K562 (cell line): Measurements from ENCODE around the gene PIP4K2A. TPM values are rescaled to one million over a fixed set of nuclear protein-coding genes. Genes with fewer than 3 reads are reported as not detected.

Experiments used
- CBFA2T3 ChIP-seq: fragments of 450-650 bp; IDR thresholded peaks from 2 replicates; pipeline ENCODE4 v1.6.1; 2017
- CC2D1A ChIP-seq: fragments of 450-650 bp; IDR thresholded peaks from 2 replicates; pipeline ENCODE4 v1.6.1; 2017; ENCODE audit warnings: mild to moderate bottlenecking
- CTBP1 ChIP-seq: fragments of 450-650 bp; IDR thresholded peaks from 2 replicates; pipeline ENCODE4 v1.6.1; 2016; ENCODE audit warnings: borderline replicate concordance
- DPF2 ChIP-seq: fragments of 450-650 bp; IDR thresholded peaks from 2 replicates; pipeline ENCODE4 v1.6.1; 2016
- ELK3 ChIP-seq: fragments of 450-650 bp; formaldehyde crosslinking; IDR thresholded peaks from 2 replicates; pipeline ENCODE4 v1.4.0; 2020; ENCODE audit warnings: mild to moderate bottlenecking
- ETS2 ChIP-seq: IDR thresholded peaks from 2 replicates; pipeline ENCODE4 v1.6.1; 2016; ENCODE audit warnings: borderline replicate concordance, missing genetic modification characterization, mild to moderate bottlenecking, moderate library complexity, missing compliant biosample characterization; ENCODE audit not compliant: poor library complexity, severe bottlenecking
- FOXP4 ChIP-seq: sonication (generic); formaldehyde crosslinking; IDR thresholded peaks from 2 replicates; pipeline ENCODE4 v1.8.0; 2022; ENCODE audit warnings: mild to moderate bottlenecking, missing genetic modification reagents, borderline replicate concordance
- HOXB6 ChIP-seq: fragments of 250-450 bp; sonication (Bioruptor Pico); IDR thresholded peaks from 2 replicates; pipeline ENCODE4 v1.5.1; 2022; ENCODE audit warnings: mild to moderate bottlenecking, borderline replicate concordance
- KAT7 ChIP-seq: sonication (generic); formaldehyde crosslinking; IDR thresholded peaks from 2 replicates; pipeline ENCODE4 v1.8.0; 2022; ENCODE audit warnings: missing genetic modification reagents, mild to moderate bottlenecking, borderline replicate concordance
- MEF2D ChIP-seq: conservative IDR thresholded peaks from 2 replicates; pipeline ENCODE4 v1.6.1; 2016; ENCODE audit warnings: low read depth, missing genetic modification characterization, missing compliant biosample characterization
- NCOR1 ChIP-seq: fragments of 450-650 bp; IDR thresholded peaks from 2 replicates; pipeline ENCODE4 v1.6.1; 2016; ENCODE audit warnings: mild to moderate bottlenecking, moderate library complexity
- RAD51 ChIP-seq: fragments of 450-650 bp; IDR thresholded peaks from 2 replicates; pipeline ENCODE4 v1.7.1; 2016; ENCODE audit warnings: low read depth, mild to moderate bottlenecking, borderline replicate concordance
- SMAD3 ChIP-seq: fragments of 450-650 bp; formaldehyde crosslinking; conservative IDR thresholded peaks from 2 replicates; pipeline ENCODE4 v1.4.0; 2020; ENCODE audit warnings: mild to moderate bottlenecking
- TAF9B ChIP-seq: fragments of 450-650 bp; IDR thresholded peaks from 2 replicates; pipeline ENCODE4 v1.6.1; 2018; ENCODE audit warnings: mild to moderate bottlenecking; ENCODE audit not compliant: partially characterized antibody
- TCF3 ChIP-seq: sonication (generic); formaldehyde crosslinking; IDR thresholded peaks from 2 replicates; pipeline ENCODE4 v1.4.0; 2020; ENCODE audit warnings: mild to moderate bottlenecking, missing genetic modification reagents
- TEAD4 ChIP-seq, 2 experiments: sonication (generic) in 1 of 2; formaldehyde crosslinking in 1 of 2; IDR thresholded peaks; 2 replicates each; pipeline versions ENCODE4 v1.6.1 to v1.8.0; 2012 to 2022; ENCODE audit warnings: borderline replicate concordance in 1 of 2, inconsistent platforms in 1 of 2, low read length in 1 of 2, mild to moderate bottlenecking in 1 of 2, missing genetic modification reagents in 1 of 2
- TOE1 ChIP-seq, 2 experiments: fragments of 450-650 bp in 1 of 2; sonication (generic) in 1 of 2; formaldehyde crosslinking in 1 of 2; IDR thresholded peaks; 2 replicates each; pipeline versions ENCODE4 v1.7.1 to v1.8.0; 2016 to 2022; ENCODE audit warnings: borderline replicate concordance in 2 of 2, mild to moderate bottlenecking in 2 of 2, antibody characterized with exemption in 1 of 2, inconsistent platforms in 1 of 2, low read depth in 1 of 2, missing genetic modification reagents in 1 of 2, moderate library complexity in 1 of 2
- ZBTB11 ChIP-seq, 3 experiments: fragments of 200-800 bp in 1 of 3; fragments of 250-450 bp in 1 of 3; fragments of 450-650 bp in 1 of 3; sonication (Bioruptor Pico) in 1 of 3; sonication (Bioruptor generic) in 1 of 3; formaldehyde crosslinking in 1 of 3; IDR thresholded peaks; 2 replicates each; pipeline versions ENCODE4 v1.6.1 to v1.8.0; 2016 to 2022; ENCODE audit warnings: mild to moderate bottlenecking in 2 of 3, missing genetic modification characterization in 2 of 3, missing compliant biosample characterization in 1 of 3, moderate library complexity in 1 of 3
- ZFP36 ChIP-seq: fragments of 150-350 bp; IDR thresholded peaks from 2 replicates; pipeline ENCODE4 v1.6.1; 2018; ENCODE audit warnings: low read length, low read depth; ENCODE audit not compliant: partially characterized antibody
- polyA plus RNA-seq, 8 experiments: library from polyadenylated mRNA; depleted of rRNA in 4 of 8; stranded (reverse) in 5 of 8; unstranded in 3 of 8; fragments of >200 nt; fragmentation: Nextera tagmentation in 2 of 8; fragmentation: Illumina TruSeq in 1 of 8; extraction: Ambion mirVana in 2 of 8; extraction: Trizol in 1 of 8; gene quantifications; 2 replicates each; pipeline versions ENCODE4 v1.2.1 to v1.2.3, GENCODE V29; 2011 to 2014; ENCODE audit warnings: inconsistent platforms in 1 of 8, missing spikeins in 1 of 8
- total RNA-seq, 7 experiments: library from RNA; depleted of rRNA in 6 of 7; stranded (reverse); fragments of >200 nt in 6 of 7; fragmentation: Illumina TruSeq in 2 of 7; extraction: Trizol in 2 of 7; gene quantifications; 2 replicates each; pipeline versions ENCODE4 v1.2.1 to v1.2.3, GENCODE V29; 2011 to 2021; ENCODE audit warnings: low replicate concordance in 1 of 7
- TF ChIP-seq, protein P1 (sequence below): fragments of 450-650 bp; formaldehyde crosslinking; IDR thresholded peaks from 2 replicates; pipeline ENCODE4 v1.4.0; 2022; ENCODE audit warnings: missing genetic modification characterization

PIP4K2A gene
- total and polyA plus RNA-seq, 9 of the 15 experiments (the other 6 are each of a cell fraction or from before 2014, with no cell fraction given) = 35.6 to 117 (median 71.9) TPM

DNA sequence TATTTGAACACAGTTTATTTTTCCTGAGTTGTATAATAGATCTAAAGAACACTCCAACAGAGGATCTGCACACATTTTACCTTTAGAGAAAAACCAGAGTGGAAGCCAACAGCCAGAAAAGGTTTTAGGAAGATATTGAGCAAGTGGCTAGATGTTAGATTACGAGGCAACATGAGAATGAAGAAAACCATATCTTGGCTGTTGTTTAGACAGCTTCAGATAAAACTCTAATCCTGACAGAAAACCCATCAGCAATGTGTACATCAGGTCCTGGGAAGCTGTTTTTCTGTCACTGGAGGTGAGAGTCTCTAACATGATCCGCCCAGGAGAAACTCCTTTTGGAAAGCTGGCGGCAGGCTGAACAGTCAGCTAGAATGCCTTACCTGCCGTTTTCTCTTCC is 209.6 kb downstream of the PIP4K2A start (continued):
- peak; percentile 38; the same call in 1 of the 2 replicates for TF ChIP-seq CTBP1
- TF ChIP-seq DPF2 = peak; percentile 57; the same call in 1 of the 2 replicates
- peak; percentile 59 for TF ChIP-seq CBFA2T3
- no peak for TF ChIP-seq KAT7 (CRISPR knock-in tag)
- no peak for TF ChIP-seq MEF2D (tag)
- no peak for TF ChIP-seq ELK3
- no peak for TF ChIP-seq ZFP36
- TF ChIP-seq CC2D1A = no peak
- TF ChIP-seq TEAD4 (IDR thresholded peaks at IDR 0.05; ENCODE audit: low read length) = 0 out of 2 replicates have a peak, but pooled peaks have one; percentile 23
- TF ChIP-seq TEAD4 (CRISPR knock-in tag; IDR thresholded peaks at IDR 0.05; ENCODE audit: borderline replicate concordance) = no peak
- TF ChIP-seq, protein P1, sequence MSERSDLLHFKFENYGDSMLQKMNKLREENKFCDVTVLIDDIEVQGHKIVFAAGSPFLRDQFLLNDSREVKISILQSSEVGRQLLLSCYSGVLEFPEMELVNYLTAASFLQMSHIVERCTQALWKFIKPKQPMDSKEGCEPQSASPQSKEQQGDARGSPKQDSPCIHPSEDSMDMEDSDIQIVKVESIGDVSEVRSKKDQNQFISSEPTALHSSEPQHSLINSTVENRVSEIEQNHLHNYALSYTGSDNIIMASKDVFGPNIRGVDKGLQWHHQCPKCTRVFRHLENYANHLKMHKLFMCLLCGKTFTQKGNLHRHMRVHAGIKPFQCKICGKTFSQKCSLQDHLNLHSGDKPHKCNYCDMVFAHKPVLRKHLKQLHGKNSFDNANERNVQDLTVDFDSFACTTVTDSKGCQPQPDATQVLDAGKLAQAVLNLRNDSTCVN (CRISPR knock-in tag) = no peak
- 0 out of 2 replicates have a peak, but pooled peaks have one; percentile 9 for TF ChIP-seq NCOR1
- TF ChIP-seq TAF9B = no peak
- TF ChIP-seq TOE1 (IDR thresholded peaks at IDR 0.05; ENCODE audit: borderline replicate concordance) = no peak
- TF ChIP-seq TOE1 (CRISPR knock-in tag; IDR thresholded peaks at IDR 0.05; ENCODE audit: borderline replicate concordance, low read depth) = no peak
- TF ChIP-seq SMAD3 (CRISPR knock-in tag) = no peak
- peak; percentile 51 for TF ChIP-seq TCF3 (CRISPR knock-in tag)
- TF ChIP-seq RAD51 = no peak
- TF ChIP-seq HOXB6 (CRISPR knock-in tag) = no peak
- no peak for TF ChIP-seq FOXP4
- no peak for TF ChIP-seq ETS2 (tag)
- TF ChIP-seq ZBTB11 (CRISPR knock-in tag; IDR thresholded peaks at IDR 0.05) = no peak
